HG03565 (cell line): ENCODE data around the gene MACF1.

Source experiments
- ATAC-seq: cut with Tn5 transposase; IDR thresholded peaks from one replicate; pipeline ENCODE4 v1.9.1; 2021; ENCODE audit warnings: mild to moderate bottlenecking, moderate library complexity; ENCODE audit not compliant: unreplicated experiment

MACF1 gene

GRCh38 chr1:39346872-39347271, 142.4 kb downstream of the MACF1 start:
- no peak for ATAC-seq

GRCh38 chr1:39348278-39348677, 143.8 kb downstream of the MACF1 start:
- no peak for ATAC-seq

DNA sequence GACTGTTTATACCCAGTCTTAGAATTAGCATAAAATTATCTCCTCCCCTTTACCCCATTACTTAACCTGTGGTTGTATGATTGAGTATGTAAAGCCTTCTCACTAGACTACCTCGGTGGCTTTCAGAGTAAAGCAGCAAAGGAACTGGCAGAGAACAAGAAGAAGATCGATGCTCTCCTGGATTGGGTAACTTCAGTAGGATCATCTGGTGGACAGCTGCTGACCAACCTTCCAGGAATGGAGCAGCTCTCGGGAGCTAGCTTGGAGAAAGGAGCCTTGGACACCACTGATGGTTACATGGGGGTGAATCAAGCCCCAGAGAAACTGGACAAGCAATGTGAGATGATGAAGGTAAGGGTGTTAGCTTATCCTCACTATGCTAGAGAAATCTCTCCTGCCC, 148.4 kb downstream of the MACF1 start:
- ATAC-seq: no peak

- ATAC-seq: no peak
Observed at GRCh38 chr1:39354572-39354971, 150.1 kb downstream of the MACF1 start.

- no peak for ATAC-seq
Observed at GRCh38 chr1:39358491-39358890, 154.0 kb downstream of the MACF1 start.

GRCh38 chr1:39359028-39359570, 154.6 kb downstream of the MACF1 start:
- ATAC-seq: no peak

DNA sequence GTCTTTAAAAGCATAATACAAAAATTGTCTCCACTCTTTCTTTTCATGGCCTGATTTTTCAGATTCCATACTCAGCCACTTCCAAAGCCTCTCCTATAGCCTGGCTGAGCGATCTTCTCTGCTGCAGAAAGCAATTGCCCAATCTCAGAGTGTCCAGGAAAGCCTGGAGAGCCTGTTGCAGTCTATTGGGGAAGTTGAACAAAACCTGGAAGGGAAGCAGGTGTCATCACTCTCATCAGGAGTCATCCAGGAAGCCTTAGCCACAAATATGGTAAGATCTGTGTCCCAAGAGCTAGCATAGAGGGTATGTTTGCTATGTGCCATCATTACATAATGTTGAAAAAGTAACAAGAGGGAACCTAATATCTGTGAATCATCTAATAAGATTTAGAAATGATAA, 156.2 kb downstream of the MACF1 start:
- no peak for ATAC-seq

DNA sequence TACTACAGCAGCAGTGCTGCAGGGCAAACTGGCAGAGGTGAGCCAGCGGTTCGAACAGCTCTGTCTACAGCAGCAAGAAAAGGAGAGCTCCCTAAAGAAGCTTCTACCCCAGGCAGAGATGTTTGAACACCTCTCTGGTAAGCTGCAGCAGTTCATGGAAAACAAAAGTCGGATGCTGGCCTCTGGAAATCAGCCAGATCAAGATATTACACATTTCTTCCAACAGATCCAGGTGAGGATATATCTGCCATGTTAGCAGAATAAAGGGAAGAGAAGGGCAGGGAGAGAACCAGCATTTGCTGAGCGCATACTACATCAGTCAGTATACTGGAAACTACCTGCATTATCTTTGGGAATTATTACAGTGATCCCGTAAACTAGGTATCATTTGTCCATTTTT, 157.0 kb downstream of the MACF1 start:
- ATAC-seq: no peak

DNA sequence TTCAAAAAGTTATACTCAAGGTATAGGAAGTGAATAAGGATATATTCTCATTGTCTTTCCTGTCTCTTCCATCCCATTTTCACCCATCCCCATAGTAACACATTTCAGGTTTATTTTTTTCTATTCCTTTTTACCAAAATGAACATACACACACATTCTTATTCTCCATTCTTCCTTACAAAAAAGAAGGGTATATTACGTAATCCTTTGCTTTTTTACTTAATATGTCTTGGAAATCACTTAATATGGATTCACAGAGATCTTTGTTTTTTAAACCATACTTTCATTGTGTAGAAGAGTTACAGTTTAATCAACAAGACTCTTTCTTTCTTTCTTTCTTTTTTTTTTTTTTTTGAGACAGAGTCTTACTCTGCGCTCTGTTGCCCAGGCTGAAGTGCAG, 158.8 kb downstream of the MACF1 start:
- ATAC-seq: no peak

DNA sequence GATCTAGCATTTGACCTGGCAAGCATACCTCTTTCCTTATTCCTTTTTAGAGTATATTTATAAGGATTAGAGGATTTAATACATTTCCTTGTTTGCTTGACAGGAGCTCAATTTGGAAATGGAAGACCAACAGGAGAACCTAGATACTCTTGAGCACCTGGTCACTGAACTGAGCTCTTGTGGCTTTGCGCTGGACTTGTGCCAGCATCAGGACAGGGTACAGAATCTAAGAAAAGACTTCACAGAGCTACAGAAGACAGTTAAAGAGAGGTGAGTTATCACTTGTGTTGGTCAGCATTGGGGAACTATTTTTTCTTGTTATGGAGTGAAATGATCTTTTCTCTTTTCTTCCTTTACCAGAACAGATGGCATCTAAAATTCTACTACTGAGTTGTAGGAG, 163.6 kb downstream of the MACF1 start:
- ATAC-seq: no peak

- no peak for ATAC-seq
Observed at GRCh38 chr1:39369565-39369964, 165.1 kb downstream of the MACF1 start.

DNA sequence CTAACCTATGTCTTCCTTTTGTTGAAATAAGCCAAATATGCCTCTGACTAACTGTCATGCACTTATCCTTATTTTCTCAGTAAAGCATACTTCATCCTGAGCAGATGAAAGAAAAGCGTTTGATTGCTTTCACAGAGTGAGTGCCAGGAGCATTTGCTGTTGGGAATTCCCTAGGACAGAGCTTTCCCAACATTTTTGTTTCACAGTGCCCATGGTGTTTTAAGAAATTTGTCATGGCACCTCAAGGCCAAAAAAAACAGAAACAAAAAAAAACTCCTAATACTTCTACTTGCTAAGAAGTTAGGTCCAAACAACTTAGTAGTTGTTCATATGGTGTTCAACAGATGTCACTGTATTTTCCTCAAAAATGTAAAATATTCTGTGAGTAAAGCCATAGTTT, 166.1 kb downstream of the MACF1 start:
- ATAC-seq: no peak

- ATAC-seq: no peak
Observed at GRCh38 chr1:39372105-39372504, 167.6 kb downstream of the MACF1 start.

GRCh38 chr1:39376656-39377055, 172.2 kb downstream of the MACF1 start:
- no peak for ATAC-seq

GRCh38 chr1:39378377-39378776, 173.9 kb downstream of the MACF1 start:
- no peak for ATAC-seq

DNA sequence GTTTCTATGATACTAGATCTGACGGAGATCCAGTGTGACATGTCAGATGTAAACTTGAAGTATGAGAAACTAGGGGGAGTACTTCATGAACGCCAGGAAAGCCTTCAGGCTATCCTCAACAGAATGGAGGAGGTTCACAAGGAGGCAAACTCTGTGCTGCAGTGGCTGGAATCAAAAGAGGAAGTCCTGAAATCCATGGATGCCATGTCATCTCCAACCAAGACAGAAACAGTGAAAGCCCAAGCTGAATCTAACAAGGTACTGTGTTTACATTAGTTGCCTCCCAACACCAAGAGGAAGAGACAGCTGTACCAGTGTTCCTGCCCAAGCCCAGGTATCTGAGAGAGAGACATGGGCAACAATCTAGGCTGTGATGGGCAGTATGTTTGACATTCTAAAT, 174.7 kb downstream of the MACF1 start:
- no peak for ATAC-seq

DNA sequence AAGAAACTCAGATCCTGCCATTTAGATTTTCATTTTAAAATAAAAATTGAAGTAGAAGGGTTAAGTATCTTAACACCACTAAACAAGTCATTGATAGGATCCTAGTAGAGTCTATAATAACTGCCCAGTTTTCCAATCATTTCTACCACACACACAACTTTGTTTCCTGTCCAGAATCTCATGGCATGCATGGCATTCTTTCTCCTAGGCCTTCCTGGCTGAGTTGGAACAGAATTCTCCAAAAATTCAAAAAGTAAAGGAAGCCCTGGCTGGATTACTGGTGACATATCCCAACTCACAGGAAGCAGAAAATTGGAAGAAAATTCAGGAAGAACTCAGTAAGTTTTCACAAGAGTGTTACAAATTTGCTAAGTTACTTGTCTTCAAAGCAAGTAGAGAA, 175.5 kb downstream of the MACF1 start:
- no peak for ATAC-seq

DNA sequence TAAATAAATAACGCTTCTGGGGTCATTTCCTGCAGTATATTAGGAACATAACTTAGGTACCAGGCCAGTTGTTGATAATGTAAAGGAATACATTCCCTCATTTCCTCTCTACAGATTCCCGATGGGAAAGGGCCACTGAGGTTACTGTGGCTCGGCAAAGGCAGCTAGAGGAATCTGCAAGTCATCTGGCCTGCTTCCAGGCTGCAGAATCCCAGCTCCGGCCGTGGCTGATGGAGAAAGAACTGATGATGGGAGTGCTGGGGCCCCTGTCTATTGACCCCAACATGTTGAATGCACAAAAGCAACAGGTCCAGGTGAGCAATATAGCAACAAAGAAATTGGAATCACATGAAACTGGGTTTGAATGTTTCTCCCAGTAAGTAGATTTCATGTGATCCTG, 177.3 kb downstream of the MACF1 start:
- no peak for ATAC-seq

GRCh38 chr1:39384305-39384704, 179.8 kb downstream of the MACF1 start:
- no peak for ATAC-seq

GRCh38 chr1:39385067-39385988, 180.8 kb downstream of the MACF1 start:
- ATAC-seq: no peak

- no peak for ATAC-seq
Observed at GRCh38 chr1:39386997-39387396, 182.5 kb downstream of the MACF1 start.

DNA sequence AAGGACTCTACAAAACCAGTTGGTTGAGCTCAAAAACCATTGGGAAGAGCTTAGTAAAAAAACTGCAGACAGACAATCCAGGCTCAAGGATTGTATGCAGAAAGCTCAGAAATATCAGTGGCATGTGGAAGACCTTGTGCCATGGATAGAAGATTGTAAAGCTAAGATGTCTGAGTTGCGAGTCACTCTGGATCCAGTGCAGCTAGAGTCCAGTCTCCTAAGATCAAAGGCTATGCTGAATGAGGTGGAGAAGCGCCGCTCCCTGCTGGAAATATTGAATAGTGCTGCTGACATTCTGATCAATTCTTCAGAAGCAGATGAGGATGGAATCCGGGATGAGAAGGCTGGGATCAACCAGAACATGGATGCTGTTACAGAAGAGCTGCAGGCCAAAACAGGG, 183.0 kb downstream of the MACF1 start:
- ATAC-seq: no peak
